BJ (cell line): ENCODE data around the gene RNF38. TPM values are rescaled to one million over a fixed set of nuclear protein-coding genes. Genes with fewer than 3 reads are reported as not detected.

Source experiments
- CTCF ChIA-PET: fragments of 350-600 bp; formaldehyde crosslinking; extraction: SDS; loops from one replicate; lab custom pipeline; 2021; ENCODE audit warnings: antibody characterized with exemption, inconsistent platforms; lab: Yijun Ruan, JAX
- POLR2A ChIA-PET: fragments of 300-600 bp; sonication (Branson Sonifier 250); formaldehyde crosslinking; extraction: SDS; loops from one replicate; lab custom pipeline; 2021; ENCODE audit warnings: antibody characterized with exemption; lab: Charles Lee
- DNase-seq: peaks from one replicate; pipeline ENCODE4 v3.0.0-alpha.2; 2011; ENCODE audit warnings: low read depth
- H3K27me3 ChIP-seq: 2 replicates; pipeline ENCODE4 v1.6.0; 2011; ENCODE audit warnings: low read length; ENCODE audit not compliant: control insufficient read depth, insufficient read depth
- H3K36me3 ChIP-seq: 2 replicates; pipeline ENCODE4 v1.5.1; 2011; ENCODE audit warnings: low read length; ENCODE audit not compliant: control insufficient read depth, insufficient read depth
- H3K4me3 ChIP-seq: 2 replicates; pipeline ENCODE4 v1.5.1; 2011; ENCODE audit warnings: low read depth, mild to moderate bottlenecking, control low read depth, low read length
- polyA plus RNA-seq: library from polyadenylated mRNA; depleted of rRNA; stranded (reverse); fragments of >200 nt; gene quantifications from 2 replicates; pipeline ENCODE4 v1.2.3, GENCODE V29; 2011
- TF ChIP-seq, protein P1 (sequence below): IDR thresholded peaks from 2 replicates; pipeline ENCODE4 v1.5.1; 2011; ENCODE audit warnings: low read depth, mild to moderate bottlenecking, control low read depth, inconsistent platforms, low read length, moderate library complexity; ENCODE audit not compliant: insufficient read depth

The RNF38 gene
- polyA plus RNA-seq, 1 experiment: 20.0 TPM

DNA sequence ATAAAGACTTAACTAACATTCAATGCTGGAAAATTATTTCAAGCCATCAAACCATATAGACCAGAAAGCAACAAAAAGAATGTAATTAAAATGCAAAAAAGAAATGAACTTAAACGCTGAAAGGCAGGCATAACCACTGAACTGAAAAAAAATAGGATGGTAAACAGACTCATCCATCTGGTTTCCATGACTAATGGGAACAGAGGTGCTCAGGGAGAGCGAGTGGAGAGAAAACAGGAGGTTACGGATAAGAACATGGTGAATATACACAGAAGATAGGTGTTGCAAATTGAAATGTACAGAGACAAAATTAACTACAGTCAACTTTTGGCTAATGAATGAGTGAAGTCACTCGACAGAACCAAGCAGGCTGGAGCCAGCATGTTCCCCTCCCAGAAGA, 43.5 kb upstream of the RNF38 start:
- Histone ChIP-seq H3K4me3 (no peak overlapping the region), H3K27me3 (no peaks in the 10 kb centered on the region), H3K36me3 (peaks cover 1% of the 10 kb centered on the region; the same call in 1 of the 2 replicates)
- CTCF ChIA-PET: interaction anchor here (1.0 to 1.2 kb wide), 2 partner anchors 14 to 36 kb away, joined by 4 to 5 read pairs; no protein-coding TSS in a partner anchor
- TF ChIP-seq, protein P1, sequence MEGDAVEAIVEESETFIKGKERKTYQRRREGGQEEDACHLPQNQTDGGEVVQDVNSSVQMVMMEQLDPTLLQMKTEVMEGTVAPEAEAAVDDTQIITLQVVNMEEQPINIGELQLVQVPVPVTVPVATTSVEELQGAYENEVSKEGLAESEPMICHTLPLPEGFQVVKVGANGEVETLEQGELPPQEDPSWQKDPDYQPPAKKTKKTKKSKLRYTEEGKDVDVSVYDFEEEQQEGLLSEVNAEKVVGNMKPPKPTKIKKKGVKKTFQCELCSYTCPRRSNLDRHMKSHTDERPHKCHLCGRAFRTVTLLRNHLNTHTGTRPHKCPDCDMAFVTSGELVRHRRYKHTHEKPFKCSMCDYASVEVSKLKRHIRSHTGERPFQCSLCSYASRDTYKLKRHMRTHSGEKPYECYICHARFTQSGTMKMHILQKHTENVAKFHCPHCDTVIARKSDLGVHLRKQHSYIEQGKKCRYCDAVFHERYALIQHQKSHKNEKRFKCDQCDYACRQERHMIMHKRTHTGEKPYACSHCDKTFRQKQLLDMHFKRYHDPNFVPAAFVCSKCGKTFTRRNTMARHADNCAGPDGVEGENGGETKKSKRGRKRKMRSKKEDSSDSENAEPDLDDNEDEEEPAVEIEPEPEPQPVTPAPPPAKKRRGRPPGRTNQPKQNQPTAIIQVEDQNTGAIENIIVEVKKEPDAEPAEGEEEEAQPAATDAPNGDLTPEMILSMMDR: no peak
- DNase-seq: no peak
- POLR2A ChIA-PET: no interaction called here

- TF ChIP-seq, protein P1: no peak
These were observed 42.6 kb upstream of the RNF38 start for GRCh38 chr9:36442710-36443109.

DNA sequence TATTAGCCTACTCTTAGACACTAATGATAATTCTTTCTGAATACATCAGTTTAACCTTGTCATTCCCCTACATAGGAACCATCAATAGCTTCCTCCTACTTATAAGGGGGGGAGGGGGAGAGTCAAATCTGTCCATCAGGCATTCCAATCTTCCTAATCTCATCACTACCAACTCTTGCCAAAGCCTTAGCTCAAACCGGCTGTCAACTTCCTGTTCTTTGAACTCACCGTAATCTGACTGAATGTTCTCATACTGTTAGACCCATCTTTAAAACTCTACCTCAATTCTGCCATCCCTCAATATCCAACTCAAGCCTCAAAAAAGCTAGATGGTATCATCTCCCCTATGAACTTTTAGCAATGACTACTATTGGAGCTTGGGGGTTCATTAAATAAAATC, 41.9 kb upstream of the RNF38 start:
- no peak overlapping the region for H3K4me3 ChIP-seq
- POLR2A ChIA-PET: no interaction called here
- peaks cover 1% of the 10 kb centered on the region; the same call in 1 of the 2 replicates for H3K36me3 ChIP-seq
- CTCF ChIA-PET: interaction anchor here (1.3 to 1.8 kb wide), 2 partner anchors 35 to 114 kb away, joined by 4 to 5 read pairs; no protein-coding TSS in a partner anchor
- DNase-seq: no peak
- TF ChIP-seq, protein P1: no peak
- no peaks in the 10 kb centered on the region for H3K27me3 ChIP-seq

More at GRCh38 chr9:36442710-36443109, 42.6 kb upstream of the RNF38 start:
- POLR2A ChIA-PET: no interaction called here
- no peak overlapping the region for H3K4me3 ChIP-seq
- CTCF ChIA-PET: interaction anchor here (1.3 to 1.8 kb wide), 2 partner anchors 35 to 113 kb away, joined by 4 to 5 read pairs; no protein-coding TSS in a partner anchor
- DNase-seq: no peak
- H3K36me3 ChIP-seq: peaks cover 1% of the 10 kb centered on the region; the same call in 1 of the 2 replicates
- H3K27me3 ChIP-seq: no peaks in the 10 kb centered on the region

- Histone ChIP-seq H3K36me3 (no peaks in the 10 kb centered on the region), H3K4me3 (no peak overlapping the region), H3K27me3 (no peaks in the 10 kb centered on the region)
- POLR2A ChIA-PET: no interaction called here
- DNase-seq: no peak
- TF ChIP-seq, protein P1: no peak
- CTCF ChIA-PET: interaction anchor here (0.9 to 2.8 kb wide), 4 partner anchors 9 to 42 kb away, joined by 3 to 12 read pairs (median 4); no protein-coding TSS in a partner anchor
These were observed 38.6 kb upstream of the RNF38 start for GRCh38 chr9:36438536-36439236.

DNA sequence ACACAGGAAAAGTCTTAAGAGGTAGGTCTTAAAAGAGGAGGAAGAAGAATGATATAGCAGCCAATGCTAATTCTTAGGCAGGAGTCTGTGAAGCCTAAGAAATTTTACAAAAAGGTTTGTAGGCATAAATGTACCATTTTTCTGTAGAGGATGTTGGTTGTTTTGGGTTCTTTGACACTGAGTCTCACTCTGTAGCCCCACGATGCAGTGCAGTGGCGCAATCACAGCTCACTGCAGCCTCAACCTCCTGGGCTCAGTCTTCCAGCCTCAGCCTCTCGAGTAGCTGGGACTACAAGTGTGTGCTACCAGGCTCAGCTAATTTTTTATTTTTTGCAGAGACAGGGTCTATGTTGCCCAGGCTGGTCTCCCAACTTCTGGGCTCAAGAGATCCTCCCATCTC, 37.7 kb upstream of the RNF38 start:
- DNase-seq: no peak
- Histone ChIP-seq H3K27me3 (no peaks in the 10 kb centered on the region), H3K36me3 (no peaks in the 10 kb centered on the region), H3K4me3 (no peak overlapping the region)
- CTCF ChIA-PET: interaction anchor here (1.5 to 2.8 kb wide), 2 partner anchors 10 to 30 kb away, joined by 5 to 12 read pairs; no protein-coding TSS in a partner anchor
- POLR2A ChIA-PET: interaction anchor here (0.6 kb wide), 1 partner anchor 22 kb away, joined by 3 read pairs; no protein-coding TSS in a partner anchor
- TF ChIP-seq, protein P1: no peak
